Stromal cell of bone marrow (primary cell): ENCODE measurements around the gene CLEC16A.
A peak's percentile ranks its signal among the peaks of the same experiment; 100 is the strongest.

Experiments
- DNase-seq: peaks from one replicate; pipeline ENCODE4 v3.0.0-alpha.2; 2012; ENCODE audit warnings: low read depth

CLEC16A gene

GRCh38 chr16:11143372-11144035 is 199.1 kb downstream of the CLEC16A start:
- DNase-seq = no peak

- DNase-seq = no peak
Observed at GRCh38 chr16:11144122-11144521, 199.8 kb downstream of the CLEC16A start.

- DNase-seq = peak; percentile 44
Observed at GRCh38 chr16:11145173-11145818, 200.9 kb downstream of the CLEC16A start.

- no peak for DNase-seq
Observed at GRCh38 chr16:11145819-11146211, 201.5 kb downstream of the CLEC16A start.

GRCh38 chr16:11147033-11147753 is 202.8 kb downstream of the CLEC16A start:
- no peak for DNase-seq

- no peak for DNase-seq
Observed at GRCh38 chr16:11147754-11148444, 203.5 kb downstream of the CLEC16A start.

GRCh38 chr16:11149011-11149616 is 204.8 kb downstream of the CLEC16A start:
- DNase-seq = no peak

GRCh38 chr16:11150190-11150589 is 205.8 kb downstream of the CLEC16A start:
- no peak for DNase-seq

- DNase-seq = no peak
Observed at GRCh38 chr16:11151156-11151884, 207.0 kb downstream of the CLEC16A start.

GRCh38 chr16:11151885-11152629 is 207.7 kb downstream of the CLEC16A start:
- DNase-seq = no peak

GRCh38 chr16:11152677-11153331 is 208.4 kb downstream of the CLEC16A start:
- DNase-seq = no peak

- no peak for DNase-seq
Observed at GRCh38 chr16:11155284-11155806, 211.0 kb downstream of the CLEC16A start.

- no peak for DNase-seq
Observed at GRCh38 chr16:11156401-11156800, 212.0 kb downstream of the CLEC16A start.

GRCh38 chr16:11157143-11157542 is 212.8 kb downstream of the CLEC16A start:
- DNase-seq = no peak

- DNase-seq = no peak
Observed at GRCh38 chr16:11158018-11158417, 213.7 kb downstream of the CLEC16A start.

GRCh38 chr16:11159282-11159681 is 214.9 kb downstream of the CLEC16A start:
- DNase-seq = no peak

- DNase-seq = no peak
Observed at GRCh38 chr16:11160676-11161115, 216.3 kb downstream of the CLEC16A start.

GRCh38 chr16:11161439-11161838 is 217.1 kb downstream of the CLEC16A start:
- DNase-seq = no peak

- DNase-seq = no peak
Observed at GRCh38 chr16:11161974-11162373, 217.6 kb downstream of the CLEC16A start.
